ENCODE results near the gene PLEKHG1.

The PLEKHG1 gene

DNA sequence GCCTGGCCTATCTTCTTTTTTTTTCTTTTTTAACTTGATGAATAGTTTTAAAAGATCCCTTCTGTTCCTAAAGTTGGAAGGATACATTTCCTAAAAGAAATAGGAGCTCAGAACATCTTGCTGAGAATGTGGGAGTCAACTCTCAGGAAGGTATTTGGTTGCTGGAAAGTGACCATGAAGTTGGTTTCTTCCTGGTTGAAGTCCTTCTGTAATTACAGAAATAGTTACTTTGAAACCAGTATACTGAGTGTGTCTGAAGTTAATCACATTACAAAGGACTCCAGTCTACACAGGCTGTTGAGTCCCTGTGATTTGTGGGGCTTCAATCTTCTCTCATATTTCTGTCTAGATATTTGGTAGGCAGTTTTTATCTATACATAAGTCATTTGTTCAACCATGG, 9.8 kb upstream of the PLEKHG1 start:
- DNase-seq (ENCODE audit: low read depth) = no peak

DNA sequence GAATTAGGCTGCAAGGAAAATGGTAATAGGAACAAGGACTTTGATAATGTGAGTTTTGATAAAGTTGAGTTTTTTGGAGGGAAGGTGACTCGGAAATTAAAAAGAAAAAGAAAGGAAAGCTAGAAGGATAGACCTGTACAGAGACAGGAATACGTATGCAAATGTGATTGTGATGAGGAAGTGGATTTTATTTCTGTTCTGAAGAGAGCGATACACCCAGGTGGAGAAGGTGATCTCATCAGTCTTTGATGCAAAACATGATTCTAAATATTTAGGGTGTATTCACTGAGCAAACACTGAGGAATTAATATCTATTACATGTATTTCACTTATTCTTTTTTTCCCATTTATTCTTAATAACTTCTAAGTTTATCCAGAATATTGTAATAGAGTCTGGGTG, 9.2 kb upstream of the PLEKHG1 start:
- DNase-seq (ENCODE audit: low read depth) = no peak

DNA sequence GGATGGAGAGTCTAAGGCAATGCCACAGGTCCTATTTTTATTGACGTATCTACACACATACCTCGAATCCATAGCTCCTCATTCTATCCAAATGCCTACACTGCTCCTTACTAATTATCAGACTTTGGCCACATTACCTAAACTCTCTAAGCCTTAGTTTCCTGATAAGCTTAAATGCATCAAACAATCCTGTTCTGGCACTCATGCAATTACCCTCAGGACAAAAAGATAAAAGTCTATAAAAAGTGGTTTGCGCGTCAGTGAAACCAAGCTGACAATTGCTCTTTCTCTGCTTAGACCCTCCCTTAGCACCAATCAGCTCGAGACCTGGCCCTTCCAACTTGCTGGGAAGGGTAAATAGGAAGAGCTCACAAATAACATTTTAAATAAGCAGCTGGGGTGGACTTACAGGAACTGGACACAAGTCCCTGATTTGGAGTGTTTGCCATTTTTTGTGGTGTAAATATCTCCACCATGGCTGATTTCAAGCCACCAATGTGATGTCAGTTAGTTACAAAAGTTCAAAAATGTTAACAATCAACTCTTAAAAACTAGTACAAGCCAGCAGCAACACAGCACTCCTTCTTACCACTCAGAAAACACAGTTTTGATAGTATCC, 7.2 kb upstream of the PLEKHG1 start:
- no peak for DNase-seq (ENCODE audit: low read depth)

DNA sequence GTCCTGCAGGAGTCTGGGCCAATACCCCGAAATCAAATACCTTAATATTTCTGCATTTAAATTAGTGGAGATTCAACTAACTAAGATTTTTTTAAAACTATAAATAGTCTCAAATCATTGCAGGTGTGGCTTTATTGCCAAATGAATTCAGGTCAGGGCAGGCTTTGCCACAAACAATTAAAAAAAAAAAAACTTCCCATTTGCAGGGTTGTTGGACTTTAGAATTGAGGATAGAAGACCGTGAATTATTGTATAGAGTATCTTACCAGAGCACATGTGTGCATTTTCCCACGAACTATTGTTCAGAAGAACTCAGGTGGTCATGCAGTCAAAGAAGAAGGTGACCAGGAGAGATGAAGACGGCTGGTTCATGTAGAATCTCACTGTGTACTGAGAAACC, 6.6 kb upstream of the PLEKHG1 start:
- DNase-seq (ENCODE audit: low read depth) = no peak

DNA sequence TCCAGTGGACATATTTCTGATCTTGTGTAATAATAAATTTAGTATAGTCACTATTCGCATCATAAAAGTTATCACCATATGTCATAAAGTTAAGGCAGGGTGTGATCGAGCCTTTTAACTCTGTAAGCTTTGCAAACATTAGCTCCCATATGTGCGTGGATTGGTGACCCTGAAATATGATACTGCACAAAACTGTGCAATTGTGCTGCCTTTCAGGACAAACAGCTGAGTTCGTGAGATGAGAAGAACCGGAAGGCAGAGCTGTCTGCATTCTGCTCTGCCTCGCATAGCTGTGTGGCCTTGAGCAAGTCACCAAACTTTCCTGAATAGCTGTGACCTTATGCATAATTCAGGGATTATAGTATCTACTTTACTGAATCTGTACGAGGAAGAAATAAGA, 3.2 kb upstream of the PLEKHG1 start:
- DNase-seq (ENCODE audit: low read depth) = no peak

DNA sequence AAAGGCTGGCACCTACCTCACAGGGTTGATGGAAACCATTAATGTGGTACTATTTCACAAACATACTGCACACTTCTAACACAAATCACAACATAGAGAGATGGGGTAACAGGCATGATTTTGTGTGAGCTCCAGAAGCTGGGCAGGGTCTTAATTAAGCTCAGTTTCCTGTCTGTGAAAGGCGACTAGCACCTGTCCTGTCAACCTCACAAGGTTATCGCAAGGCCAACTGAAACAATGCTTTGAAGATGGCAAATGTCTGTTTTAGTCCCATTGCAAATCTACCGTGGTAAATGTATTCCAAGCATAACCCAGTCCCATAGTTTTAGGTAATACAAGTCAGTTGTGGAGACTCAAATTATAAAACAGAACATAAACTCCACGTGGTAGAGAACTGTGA, 1.3 kb upstream of the PLEKHG1 start:
- no peak for DNase-seq (ENCODE audit: low read depth)

DNA sequence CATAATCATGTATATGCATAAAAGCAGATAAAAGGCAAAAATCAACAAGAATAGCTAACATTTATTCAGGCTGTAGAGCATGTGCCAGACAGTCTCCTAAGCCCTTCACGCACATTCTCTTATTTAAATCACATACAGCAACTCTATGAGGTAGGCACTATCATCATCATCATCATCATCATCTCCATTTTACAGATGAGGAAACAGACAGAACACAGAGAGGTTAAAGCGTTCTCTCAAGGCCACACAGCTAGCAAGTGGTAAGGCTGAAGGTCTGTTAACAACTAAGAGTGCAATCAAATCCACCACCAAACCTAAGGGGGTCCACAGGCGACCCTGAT, 857 bp upstream of the PLEKHG1 start:
- DNase-seq (ENCODE audit: low read depth) = no peak

DNA sequence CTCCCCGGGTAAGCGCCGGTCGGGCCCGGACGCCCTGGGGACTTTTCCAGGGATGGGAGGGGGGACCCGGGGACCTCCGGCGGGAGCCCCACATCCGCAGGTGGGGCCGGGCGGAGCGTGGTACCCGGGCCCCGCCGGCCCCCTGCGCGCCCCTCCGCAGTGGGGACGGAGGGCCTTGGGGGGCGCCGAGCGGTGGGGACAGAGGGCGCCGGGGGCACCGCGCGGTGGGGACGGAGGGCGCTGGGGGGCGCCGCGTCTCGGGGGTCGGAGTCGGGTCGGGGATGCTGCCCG, 270 bp downstream of the PLEKHG1 start:
- DNase-seq (ENCODE audit: low read depth) = no peak

DNA sequence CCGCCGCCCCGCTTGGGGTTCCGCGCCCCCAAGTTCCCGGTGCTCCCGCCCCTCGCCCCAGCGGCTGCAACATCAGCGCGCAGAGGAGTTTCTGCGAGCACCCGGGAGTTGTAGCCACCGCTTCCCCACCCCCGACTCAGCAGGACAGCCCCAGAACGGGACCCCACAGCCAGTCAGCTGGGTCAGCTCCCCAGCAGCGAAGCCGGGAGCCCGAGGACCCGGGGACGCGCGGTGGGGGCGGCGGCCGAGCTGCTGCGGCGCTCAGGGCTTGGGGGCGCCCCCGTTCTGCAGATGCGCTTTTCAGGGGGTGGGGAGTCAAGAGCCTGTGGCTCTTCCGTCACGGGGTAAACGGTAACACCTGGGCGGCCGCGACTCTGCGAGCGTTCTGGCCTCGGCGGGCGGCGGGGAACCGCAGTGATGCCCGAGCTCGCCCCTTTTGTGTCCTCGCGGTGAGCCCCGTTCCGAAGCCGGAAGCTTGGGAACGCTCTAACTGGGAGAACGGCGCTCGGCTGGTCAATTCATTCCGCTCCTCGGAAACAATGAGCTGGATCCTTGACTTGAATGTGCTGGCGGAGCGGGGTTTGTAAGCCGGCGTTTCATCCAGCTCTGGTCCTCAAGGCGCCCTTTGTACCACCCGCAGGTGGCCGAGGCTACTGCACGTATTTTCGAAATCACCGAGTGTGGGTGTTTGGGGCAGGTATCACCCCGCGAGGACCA, 774 bp downstream of the PLEKHG1 start:
- peak; percentile 34 for DNase-seq (ENCODE audit: low read depth)

DNA sequence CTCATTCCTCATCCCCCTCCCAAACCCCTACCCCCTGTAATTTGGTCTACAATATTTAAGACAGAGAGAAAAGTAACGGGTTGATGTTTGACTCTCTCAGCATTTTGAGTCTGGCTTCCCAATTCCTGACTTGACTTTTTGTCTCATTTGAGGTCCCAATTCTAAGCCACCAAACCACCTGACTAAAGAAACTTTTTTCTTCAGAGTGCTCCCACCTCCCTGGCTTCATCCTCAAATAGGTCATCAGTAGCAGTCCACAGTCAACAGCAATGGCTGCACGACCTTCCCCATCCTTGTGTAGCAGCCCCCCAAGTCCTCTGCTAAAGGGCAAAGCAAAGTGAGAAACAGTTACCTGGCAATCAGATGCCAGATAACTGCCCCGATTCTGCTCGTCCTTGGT, 1.8 kb downstream of the PLEKHG1 start:
- no peak for DNase-seq (ENCODE audit: low read depth)

DNA sequence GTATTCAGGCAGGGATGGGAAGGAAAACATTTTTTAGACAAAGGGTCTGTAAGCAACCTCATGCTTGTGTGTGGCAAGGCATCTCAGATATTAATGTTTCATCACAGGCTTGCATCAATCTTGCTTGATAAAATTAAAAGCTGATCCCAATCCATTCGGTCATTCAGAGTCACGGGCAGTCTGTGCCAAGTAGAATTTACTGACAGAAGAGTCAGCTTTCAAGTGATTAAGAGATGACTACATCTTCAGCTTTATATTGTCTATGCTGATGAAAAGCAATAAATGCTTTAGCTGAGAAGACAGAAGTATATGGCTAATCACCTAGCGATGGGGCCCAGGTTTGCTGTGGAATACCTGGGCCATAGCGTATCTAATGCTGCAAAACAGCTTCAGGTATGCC, 3.5 kb downstream of the PLEKHG1 start:
- no peak for DNase-seq (ENCODE audit: low read depth)

DNA sequence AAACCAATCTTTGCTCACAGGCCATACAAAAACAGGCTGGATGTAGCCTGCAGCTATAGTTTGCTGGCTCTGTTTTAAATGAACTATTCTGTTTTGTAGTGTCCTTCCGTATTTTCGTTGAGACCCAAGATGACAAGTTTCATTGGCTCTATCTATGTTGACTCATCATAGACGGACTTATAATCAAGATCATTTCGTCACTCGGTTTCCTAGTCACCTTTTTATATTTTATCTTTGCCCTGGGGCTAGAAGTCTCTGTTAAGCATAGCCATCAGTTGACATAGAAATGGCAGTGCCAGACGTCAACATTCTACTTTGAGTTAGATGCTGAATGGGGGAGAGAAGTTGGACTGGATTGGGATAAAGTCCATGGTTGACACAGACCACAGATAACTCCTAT, 4.8 kb downstream of the PLEKHG1 start:
- DNase-seq (ENCODE audit: low read depth) = no peak

DNA sequence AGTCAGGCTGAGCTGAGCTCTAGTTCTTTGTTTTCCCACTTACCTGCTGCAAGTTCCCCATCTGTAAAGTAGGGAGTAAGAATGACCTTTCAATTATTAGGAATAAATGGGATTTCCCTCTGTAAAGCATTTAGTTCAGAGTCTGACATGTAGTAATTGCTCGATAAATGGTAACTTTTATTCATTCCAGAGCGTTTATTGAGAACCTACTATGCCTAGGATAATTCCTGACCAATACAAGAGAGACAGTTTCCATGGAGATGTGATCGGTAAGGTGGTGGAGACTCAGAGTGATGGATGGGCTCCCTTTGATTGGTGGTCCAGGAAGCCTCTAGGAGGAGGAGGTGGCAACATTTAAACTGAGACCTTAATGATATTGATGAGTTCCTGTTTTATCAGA, 5.6 kb downstream of the PLEKHG1 start:
- DNase-seq (ENCODE audit: low read depth) = no peak

DNA sequence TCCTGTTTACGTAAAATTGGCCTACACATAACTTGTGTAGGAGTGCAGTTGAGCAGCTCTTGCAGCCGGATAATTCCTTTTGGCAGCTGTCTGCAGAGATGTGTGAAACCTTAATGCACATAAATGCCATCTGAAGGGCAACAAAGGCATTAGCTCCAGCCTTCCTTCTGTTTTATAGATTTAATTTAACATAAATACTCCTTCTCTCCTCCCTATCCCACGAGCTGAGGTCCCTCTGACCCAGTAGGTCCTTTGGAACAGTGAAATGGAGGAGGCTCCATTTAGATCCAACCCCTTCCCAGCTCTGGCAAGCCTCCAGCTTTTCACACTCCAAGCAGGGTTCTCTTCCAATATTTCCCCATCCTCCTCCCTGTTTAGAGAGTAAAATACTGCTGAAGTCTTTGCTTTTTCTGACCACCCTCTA, 6.5 kb downstream of the PLEKHG1 start:
- no peak for DNase-seq (ENCODE audit: low read depth)

DNA sequence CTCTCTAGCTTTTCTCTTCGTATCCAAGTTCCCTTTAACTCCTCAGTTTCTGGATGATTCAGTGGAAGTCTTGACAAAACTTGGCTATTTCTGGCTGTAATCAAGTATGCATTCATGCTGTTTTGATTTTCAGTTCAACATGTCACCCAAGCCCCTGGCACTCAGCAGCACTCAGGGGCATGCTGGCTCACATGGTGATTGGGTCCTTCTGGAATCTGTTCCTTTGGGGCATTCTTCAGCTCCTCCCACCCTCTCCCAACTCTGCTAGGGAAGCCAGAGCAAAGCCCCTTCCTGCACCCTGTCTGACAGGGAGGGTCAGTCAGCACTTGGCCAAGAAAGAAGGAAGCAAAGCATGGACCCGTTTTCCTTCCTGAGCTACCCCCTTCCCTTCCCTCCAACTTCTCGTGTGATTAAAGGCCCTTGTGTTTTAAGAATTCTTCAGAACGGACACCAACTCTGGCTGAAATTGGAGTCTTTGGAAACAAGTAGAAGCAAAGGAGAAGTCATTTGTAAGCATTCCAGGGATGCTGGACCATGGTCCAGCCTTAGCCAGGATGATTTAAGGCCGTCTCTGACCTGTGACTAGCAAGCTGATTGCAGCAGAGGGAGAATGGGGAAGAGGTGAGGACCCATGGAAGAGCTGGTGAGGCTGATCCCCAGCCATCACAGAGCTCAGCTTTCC, 7.1 kb downstream of the PLEKHG1 start:
- no peak for DNase-seq (ENCODE audit: low read depth)

DNA sequence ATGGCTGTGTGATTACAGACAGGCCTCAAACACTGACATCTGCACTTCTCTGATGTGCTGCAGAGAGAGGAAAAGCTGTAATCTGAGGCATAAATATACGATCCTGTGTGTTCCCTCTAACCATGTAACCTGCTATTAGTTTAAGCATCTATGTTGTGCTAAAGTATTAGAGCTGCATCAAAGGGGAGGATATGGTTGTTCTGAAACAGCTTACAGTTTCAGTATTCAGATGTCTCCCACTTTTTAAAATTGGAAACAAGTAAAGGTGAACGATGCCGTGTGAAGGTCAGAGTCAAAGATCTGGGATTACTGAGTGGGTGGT, 7.6 kb downstream of the PLEKHG1 start:
- no peak for DNase-seq (ENCODE audit: low read depth)

DNA sequence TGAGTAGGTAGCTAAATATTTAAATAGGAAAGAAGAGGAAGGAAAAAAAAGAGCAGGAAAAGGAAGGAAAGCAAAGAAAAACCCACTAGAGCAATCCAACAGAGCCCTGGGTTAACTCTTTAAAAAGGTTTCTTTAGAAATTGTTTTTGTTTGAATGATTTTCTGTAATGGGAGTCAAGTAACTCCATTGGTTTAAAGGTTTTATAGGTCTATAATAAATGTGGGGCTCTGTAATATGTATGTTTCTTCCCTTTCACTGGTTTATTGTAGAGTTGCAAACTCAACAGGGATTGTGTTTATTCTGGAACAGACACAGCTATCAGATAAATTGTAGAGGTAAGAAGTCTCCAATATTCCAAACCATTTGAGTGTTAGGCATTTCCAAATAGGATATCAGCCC, 10.9 kb downstream of the PLEKHG1 start:
- no peak for DNase-seq (ENCODE audit: low read depth)

DNA sequence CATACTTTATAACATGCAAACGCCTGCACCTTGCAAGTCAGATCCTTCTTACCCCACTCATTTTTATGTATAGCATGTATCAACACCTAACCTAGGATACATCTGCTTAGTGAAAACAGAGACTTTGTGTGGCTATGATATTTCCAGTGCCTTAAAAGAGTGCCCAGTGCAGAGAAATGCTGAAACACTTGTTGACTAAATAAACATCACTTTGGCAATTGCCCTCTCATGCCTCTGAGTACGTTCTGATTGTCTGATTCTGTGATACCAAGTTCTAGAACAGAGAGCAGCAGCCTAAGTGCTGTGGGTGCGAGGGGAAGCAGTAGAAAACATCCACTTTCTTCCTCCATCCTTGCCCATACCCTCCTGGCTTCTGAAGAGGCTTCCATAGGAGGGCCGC, 13.6 kb downstream of the PLEKHG1 start:
- DNase-seq (ENCODE audit: low read depth) = no peak

DNA sequence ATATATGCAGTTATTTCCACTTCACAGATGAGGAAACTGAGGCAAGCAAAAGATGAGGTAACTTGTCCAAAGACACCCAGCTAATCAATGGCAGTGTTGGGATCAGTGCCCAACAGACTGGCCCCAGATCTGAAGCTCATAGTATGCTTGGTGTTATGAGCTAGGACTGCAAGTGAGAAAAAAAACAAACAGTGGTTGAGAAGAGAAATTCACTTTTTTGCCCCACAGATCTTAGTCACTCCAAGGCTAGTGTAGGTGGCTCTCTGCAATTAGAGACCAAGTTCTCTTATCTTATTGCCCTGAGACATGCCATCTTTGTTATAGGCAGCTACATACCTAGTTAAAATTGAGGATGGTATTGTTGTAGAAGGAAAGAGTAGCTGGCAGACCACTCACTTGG, 16.3 kb downstream of the PLEKHG1 start:
- no peak for DNase-seq (ENCODE audit: low read depth)

DNA sequence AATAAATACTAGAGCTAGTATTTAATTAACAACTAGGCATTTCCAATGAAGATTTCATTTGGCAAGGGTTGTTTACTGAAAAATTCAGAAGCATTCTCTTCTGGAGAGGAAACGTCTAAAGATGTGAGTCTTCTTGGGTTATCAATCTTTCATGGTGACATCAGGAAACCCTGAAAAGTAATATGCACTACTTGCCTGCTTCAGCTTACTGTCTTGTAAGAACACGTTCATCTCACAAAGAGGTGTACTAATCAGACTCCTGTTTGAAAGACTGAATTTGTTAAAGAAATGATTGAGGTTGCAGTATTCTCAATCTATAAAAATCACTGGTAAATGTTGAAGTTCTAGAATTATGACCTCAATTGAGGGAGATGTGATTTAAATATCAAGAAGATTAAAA, 16.9 kb downstream of the PLEKHG1 start:
- no peak for DNase-seq (ENCODE audit: low read depth)

DNA sequence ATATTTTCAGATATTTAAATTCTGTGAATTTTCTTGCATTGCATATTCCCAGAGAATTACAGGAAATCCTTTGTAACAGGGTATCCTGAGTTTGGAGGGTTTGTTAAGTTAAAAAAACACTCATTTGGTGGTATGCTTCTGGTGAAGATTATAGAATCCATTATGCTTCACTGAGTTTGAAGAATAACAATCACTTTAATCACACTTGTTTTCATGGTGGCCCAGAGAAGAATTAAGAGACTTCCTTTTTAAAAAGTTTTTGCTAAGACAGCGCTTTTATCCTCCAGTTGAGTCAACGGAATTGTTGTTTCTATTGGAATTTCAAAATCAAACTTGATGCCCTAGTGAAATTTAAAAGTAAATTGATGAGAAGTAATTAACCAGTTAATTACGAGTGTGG, 17.4 kb downstream of the PLEKHG1 start:
- no peak for DNase-seq (ENCODE audit: low read depth)

DNA sequence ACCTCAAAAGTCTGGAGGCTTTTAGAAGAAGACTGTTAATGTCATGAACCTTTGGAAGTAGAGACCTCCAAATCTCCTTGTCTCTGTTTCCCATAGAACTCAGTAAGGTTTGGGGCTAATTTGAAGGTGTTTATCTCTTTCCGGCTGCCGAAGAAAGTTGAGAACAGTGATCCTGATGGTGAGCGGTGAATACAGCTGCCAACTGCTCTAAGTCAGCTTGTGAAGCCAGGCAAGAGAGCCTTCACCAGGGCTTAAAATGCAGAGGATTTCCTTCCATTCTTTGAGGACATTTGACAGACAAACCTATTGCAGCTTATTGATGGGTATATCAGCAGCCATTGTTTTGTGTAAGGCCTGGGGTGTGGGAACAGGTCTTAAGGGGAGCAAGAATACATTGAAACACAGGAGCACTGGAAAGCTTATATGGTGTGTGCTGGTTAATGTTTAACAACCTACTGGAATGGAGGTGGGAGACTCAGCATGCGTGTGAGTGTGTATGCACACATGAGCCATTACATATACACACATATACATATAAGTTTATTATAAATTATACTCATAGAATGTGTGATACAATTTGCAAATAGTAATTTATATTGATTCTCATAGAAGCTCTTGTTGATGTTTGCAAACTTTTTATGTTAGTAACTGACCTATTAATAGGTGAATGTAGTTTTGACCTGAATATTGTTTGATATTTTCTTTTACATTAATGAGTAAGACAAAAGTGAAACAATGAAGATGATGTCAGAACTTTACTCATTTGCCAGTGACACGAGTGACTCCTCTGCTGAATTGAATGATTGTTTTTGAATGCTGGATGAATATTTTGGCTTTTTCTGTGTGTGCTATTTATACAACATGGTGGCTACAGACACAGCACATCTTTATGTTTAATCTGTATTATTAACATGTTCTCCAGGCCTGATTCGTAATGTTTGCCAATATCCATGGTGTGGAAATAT, 18.1 kb downstream of the PLEKHG1 start:
- DNase-seq (ENCODE audit: low read depth) = no peak

DNA sequence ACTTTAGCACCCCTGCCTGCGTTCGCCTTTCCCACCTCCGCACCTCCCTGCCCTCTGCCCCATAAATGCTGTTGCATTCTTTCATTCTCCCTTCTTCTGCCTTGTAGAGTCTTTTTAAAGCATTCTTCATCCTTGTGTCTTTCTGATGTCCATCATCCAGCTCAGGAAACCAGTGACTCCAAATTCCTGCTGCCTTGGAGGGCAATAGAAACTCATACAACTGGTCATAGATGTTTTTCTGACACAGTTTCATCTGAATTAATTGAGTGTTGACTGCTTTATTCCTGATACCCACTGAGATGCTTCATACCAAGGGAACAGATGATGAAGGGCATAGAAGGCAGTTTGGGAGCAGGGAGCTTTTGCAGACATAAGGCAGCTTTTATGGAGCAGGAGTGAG, 19.6 kb downstream of the PLEKHG1 start:
- DNase-seq (ENCODE audit: low read depth) = no peak

Data from T-helper 22 cell (primary cell).